ENCODE results near the gene DIP2B.

The DIP2B gene

DNA sequence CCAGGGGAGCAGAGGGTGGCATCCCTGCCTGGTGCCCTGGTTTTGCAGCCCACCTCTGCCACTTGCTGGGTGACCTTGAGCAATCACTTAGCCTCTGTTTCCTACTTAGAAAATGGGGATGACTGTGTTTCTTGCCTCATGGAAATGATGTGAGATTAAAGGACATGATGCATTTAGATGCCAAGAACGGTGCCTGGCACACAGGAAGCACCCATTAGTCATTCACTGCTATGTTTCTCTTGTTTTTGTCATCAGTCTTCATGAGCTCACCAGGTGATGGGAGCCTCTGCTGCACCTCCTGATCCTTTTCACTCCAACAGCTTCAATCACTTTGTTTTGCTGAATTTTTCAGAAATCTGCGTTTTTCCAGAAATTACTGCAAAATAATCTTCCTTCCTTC is 235.5 kb downstream of the DIP2B start:
- peaks cover 19% of the 10 kb centered on the region for H3K36me3 ChIP-seq (ENCODE audit: insufficient read depth, low read length)
- no peaks in the 10 kb centered on the region for H3K4me1 ChIP-seq (ENCODE audit: insufficient read depth, low read length)
- H3K9ac ChIP-seq (ENCODE audit: low read depth, low read length): no peak overlapping the region
- no peaks in the 10 kb centered on the region for H3K9me3 ChIP-seq (ENCODE audit: control insufficient read depth, insufficient read depth, low read length)

DNA sequence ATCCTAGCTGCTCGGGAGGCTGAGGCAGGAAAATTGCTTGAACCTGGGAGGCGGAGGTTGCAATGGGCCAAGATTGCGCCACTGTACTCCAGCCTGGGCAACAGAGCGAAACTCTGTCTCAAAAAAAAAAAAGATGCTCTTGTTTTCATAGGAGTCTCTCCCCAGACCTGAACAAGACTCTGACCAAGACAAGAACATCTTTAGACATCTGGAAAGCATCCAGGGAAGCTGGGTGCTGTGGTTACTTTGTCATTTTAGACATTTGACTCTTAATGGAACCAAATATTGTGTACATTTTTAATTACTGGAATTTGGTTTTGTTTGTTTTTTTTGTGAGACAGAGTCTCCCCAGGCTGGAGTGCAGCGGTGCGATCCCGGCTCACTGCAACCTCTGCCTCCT is 238.0 kb downstream of the DIP2B start:
- H3K36me3 ChIP-seq (ENCODE audit: insufficient read depth, low read length): peaks cover 16% of the 10 kb centered on the region
- H3K9ac ChIP-seq (ENCODE audit: low read depth, low read length): no peak overlapping the region
- H3K4me1 ChIP-seq (ENCODE audit: insufficient read depth, low read length): peaks cover 6% of the 10 kb centered on the region; the same call in 1 of the 2 replicates
- no peaks in the 10 kb centered on the region for H3K9me3 ChIP-seq (ENCODE audit: control insufficient read depth, insufficient read depth, low read length)

- Histone ChIP-seq H3K4me1 (ENCODE audit: insufficient read depth, low read length) (peaks cover 11% of the 10 kb centered on the region; the same call in 1 of the 2 replicates), H3K36me3 (ENCODE audit: insufficient read depth, low read length) (peaks cover 3% of the 10 kb centered on the region)
Observed at GRCh38 chr12:50745861-50746260, 241.1 kb downstream of the DIP2B start.

DNA sequence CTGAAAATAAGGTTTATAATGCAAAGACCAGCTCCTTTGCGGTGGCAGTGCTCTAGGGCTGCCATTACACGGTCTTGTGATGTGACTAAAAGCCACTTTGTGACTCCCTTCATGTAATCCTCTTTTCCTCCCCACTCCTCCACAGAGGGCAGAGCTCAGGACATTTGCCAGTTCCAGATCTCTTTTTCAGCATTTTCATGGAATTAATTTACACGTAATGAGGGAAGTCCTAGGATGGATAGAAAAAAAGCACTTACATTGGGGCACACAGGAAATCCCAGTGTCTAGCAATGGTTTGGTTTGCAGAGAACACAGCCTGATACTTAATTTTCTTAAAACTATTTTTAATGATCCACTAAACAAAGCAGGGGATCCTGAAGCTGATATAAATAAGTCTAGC is 241.6 kb downstream of the DIP2B start:
- peaks cover 3% of the 10 kb centered on the region for H3K36me3 ChIP-seq (ENCODE audit: insufficient read depth, low read length)
- peaks cover 11% of the 10 kb centered on the region; the same call in 1 of the 2 replicates for H3K4me1 ChIP-seq (ENCODE audit: insufficient read depth, low read length)
- no peaks in the 10 kb centered on the region for H3K9me3 ChIP-seq (ENCODE audit: control insufficient read depth, insufficient read depth, low read length)
- H3K9ac ChIP-seq (ENCODE audit: low read depth, low read length): no peak overlapping the region

More at GRCh38 chr12:50745861-50746260, 241.1 kb downstream of the DIP2B start:
- Histone ChIP-seq H3K9ac (ENCODE audit: low read depth, low read length) (no peak overlapping the region), H3K9me3 (ENCODE audit: control insufficient read depth, insufficient read depth, low read length) (no peaks in the 10 kb centered on the region)

DNA sequence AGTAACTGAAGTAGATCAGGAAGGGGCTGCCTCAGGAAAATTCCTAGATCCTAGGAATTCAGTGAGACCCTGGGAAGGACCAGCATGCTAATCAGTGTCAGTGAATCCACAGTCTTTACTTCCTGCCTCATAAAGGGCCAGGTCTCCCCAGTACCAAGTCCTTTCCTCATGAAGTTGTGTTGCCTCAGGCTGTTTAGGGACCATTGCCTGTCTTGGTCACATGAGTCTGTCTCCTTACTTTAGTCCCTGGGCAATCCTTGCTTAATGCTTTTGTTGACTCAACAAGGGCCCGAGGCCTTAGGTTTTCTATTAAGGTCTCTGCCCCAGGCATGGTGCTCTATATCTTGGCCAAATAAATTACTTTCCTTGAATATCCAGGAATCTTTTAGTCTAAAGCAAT is 243.0 kb downstream of the DIP2B start:
- peaks cover 3% of the 10 kb centered on the region for H3K36me3 ChIP-seq (ENCODE audit: insufficient read depth, low read length)
- H3K9ac ChIP-seq (ENCODE audit: low read depth, low read length): no peak overlapping the region
- H3K9me3 ChIP-seq (ENCODE audit: control insufficient read depth, insufficient read depth, low read length): no peaks in the 10 kb centered on the region
- H3K4me1 ChIP-seq (ENCODE audit: insufficient read depth, low read length): peaks cover 11% of the 10 kb centered on the region; the same call in 1 of the 2 replicates

DNA sequence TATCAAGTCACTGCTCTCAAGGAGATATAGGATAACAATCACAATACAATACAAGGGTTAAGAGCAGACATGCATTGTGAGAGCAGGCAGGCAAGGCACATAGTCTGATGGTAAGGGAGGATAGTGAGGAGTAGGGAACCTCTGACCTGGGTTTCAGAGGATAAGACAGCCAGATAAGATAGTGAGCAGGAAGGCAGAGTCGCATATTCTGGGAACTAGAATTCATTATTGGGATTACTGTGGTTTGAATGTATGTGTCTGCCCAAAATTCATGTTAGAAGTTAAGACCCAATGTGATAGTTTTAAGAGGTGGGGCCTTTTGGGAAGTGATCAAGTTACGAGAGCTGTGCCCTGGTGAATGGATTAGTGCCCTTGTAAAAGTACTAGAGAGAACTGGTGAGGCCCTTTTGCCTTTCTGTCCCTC is 244.7 kb downstream of the DIP2B start:
- H3K36me3 ChIP-seq (ENCODE audit: insufficient read depth, low read length): peaks cover 3% of the 10 kb centered on the region

GRCh38 chr12:50750366-50750765 is 245.6 kb downstream of the DIP2B start:
- Histone ChIP-seq H3K9me3 (ENCODE audit: control insufficient read depth, insufficient read depth, low read length) (no peaks in the 10 kb centered on the region), H3K9ac (ENCODE audit: low read depth, low read length) (no peak overlapping the region), H3K36me3 (ENCODE audit: insufficient read depth, low read length) (peaks cover 3% of the 10 kb centered on the region; the same call in 1 of the 2 replicates), H3K4me1 (ENCODE audit: insufficient read depth, low read length) (peaks cover 11% of the 10 kb centered on the region; the same call in 1 of the 2 replicates)

More for the DNA sequence above, 244.7 kb downstream of the DIP2B start:
- Histone ChIP-seq H3K9me3 (ENCODE audit: control insufficient read depth, insufficient read depth, low read length) (no peaks in the 10 kb centered on the region), H3K4me1 (ENCODE audit: insufficient read depth, low read length) (peaks cover 11% of the 10 kb centered on the region; the same call in 1 of the 2 replicates), H3K9ac (ENCODE audit: low read depth, low read length) (no peak overlapping the region)

DNA sequence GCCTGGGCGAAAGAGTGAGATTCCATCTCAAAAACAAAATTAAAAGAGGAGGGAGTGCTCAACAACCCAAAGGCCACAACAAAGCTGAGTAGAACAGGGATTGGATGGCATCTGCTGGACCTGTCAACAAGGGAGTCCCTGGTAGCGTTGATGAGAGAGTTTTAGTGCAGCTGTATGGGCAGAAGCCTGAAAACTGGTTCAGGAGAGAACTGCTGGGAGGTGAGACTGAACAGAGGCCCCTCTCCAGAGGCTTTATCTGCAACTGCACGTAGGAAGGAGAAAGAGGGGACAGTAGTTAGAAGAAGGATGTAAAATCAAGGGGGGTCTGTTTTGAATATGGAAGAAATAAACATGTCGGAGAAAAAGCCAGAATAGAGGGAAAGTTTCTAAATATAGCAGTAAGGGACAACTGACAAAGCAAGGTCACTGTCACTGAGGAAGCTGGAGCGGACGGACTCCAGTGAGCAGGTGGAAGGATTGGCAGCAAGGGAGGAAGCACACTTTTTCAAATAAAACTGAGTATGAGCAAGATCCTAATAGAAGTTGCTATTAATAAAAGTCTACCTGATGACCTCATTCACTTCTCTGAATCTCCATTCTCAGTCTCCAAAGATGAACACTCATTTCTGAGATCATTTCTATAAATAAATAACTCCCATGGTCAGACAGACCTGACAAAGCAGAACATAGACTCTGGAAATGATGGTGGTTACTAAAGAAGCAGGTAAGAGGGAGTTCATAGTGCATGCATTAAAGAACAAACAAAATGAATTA is 247.3 kb downstream of the DIP2B start:
- peaks cover 11% of the 10 kb centered on the region; the same call in 1 of the 2 replicates for H3K4me1 ChIP-seq (ENCODE audit: insufficient read depth, low read length)
- H3K9me3 ChIP-seq (ENCODE audit: control insufficient read depth, insufficient read depth, low read length): no peaks in the 10 kb centered on the region; the same call in 1 of the 2 replicates
- no peaks in the 10 kb centered on the region for H3K36me3 ChIP-seq (ENCODE audit: insufficient read depth, low read length)
- no peak overlapping the region for H3K9ac ChIP-seq (ENCODE audit: low read depth, low read length)

GRCh38 chr12:50753232-50753769 is 248.5 kb downstream of the DIP2B start:
- Histone ChIP-seq H3K36me3 (ENCODE audit: insufficient read depth, low read length) (no peaks in the 10 kb centered on the region), H3K4me1 (ENCODE audit: insufficient read depth, low read length) (no peaks in the 10 kb centered on the region), H3K9ac (ENCODE audit: low read depth, low read length) (no peak overlapping the region), H3K9me3 (ENCODE audit: control insufficient read depth, insufficient read depth, low read length) (no peaks in the 10 kb centered on the region; the same call in 1 of the 2 replicates)

DNA sequence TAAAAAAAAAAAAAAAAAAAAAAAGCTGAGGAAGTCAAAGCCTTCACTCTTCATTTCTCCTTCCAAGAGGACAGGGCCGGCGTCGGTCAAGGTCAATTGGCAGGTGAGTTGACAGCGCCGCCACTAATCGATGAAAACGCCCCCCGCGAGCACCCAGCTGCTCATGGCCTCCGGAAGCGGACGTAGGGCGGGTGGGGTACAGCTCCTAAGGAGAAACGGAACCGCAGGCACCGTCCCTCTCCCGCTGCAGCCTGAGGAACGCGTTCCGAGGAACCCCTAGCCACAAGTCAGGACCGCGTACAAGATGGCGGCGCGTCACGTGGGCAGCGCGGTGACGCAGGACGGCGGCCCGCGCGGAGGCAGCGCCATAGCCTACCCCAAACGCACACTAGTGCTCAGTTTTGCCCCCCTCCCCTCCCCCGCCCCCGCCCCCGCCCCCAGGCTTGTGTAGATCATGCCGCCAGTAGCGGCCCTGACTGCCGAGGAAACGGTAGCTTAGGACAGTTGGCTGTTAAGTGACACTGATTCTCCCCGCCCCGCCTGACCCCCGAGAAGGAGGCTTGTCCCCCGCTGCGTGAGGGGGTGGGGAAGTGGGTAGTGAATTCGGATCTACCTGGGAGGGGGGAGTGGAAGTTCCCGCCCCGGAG is 259.0 kb downstream of the DIP2B start, which contains the start of gene ATF1:
Gene ATF1, plus strand, starts transcription at position 463 of the 647 bp plus-strand sequence. CDS start 16,045 bp downstream, outside the sequence.
- H3K9ac ChIP-seq (ENCODE audit: low read depth, low read length): peak within 1 kb of the TSS; percentile 97
- H3K36me3 ChIP-seq (ENCODE audit: insufficient read depth, low read length): no peaks in the 10 kb centered on the region
- peaks cover 6% of the 10 kb centered on the region; the same call in 1 of the 2 replicates for H3K4me1 ChIP-seq (ENCODE audit: insufficient read depth, low read length)
- H3K9me3 ChIP-seq (ENCODE audit: control insufficient read depth, insufficient read depth, low read length): no peaks in the 10 kb centered on the region

DNA sequence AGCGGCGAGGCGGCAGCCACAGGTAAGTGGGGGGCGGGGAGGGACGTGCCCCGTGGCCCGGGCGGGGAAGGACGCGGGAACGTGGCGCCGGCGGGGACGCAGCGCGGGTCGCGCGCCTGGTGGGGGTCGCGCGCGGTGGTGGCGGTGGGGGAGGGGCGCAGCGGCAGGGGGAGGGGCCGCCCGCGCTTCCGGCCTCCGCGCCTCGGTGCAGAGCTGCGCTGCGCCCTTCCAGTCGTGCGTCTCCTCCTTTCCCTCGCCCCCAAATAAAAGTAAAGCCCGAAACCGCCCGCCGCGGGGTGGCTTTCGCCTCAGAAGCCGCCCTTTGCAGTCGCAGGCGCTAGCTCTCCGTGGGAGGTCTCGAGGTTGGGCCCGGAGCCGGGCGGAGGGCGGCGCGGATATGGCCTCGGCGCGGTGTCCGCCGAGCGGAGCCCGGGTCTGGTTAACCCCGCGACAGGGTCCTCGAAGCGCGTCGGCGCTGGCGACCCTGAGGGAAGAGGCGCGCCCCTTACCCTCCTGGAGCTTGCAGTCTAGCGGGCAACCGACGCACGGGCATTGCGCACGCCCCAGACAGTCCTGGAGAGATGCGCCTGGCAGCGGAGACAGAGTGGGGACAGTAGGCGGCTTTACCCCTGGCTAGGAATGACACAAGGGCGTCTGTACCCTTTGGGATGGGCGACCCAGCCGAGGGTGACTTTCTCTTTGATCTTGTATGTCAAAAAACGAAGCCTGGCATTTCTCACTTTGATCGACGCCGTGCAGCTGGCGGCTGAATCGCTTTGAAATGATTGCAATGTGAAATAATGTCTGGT is 259.7 kb downstream of the DIP2B start:
- peak overlapping the region; percentile 92 for H3K9ac ChIP-seq (ENCODE audit: low read depth, low read length)
- H3K9me3 ChIP-seq (ENCODE audit: control insufficient read depth, insufficient read depth, low read length): no peaks in the 10 kb centered on the region; the same call in 1 of the 2 replicates
- no peaks in the 10 kb centered on the region for H3K36me3 ChIP-seq (ENCODE audit: insufficient read depth, low read length)

GRCh38 chr12:50765095-50765911 is 260.5 kb downstream of the DIP2B start:
- H3K4me1 ChIP-seq (ENCODE audit: insufficient read depth, low read length): peaks cover 6% of the 10 kb centered on the region; the same call in 1 of the 2 replicates
- peak overlapping the region; percentile 92; the same call in 1 of the 2 replicates for H3K9ac ChIP-seq (ENCODE audit: low read depth, low read length)
- H3K9me3 ChIP-seq (ENCODE audit: control insufficient read depth, insufficient read depth, low read length): no peaks in the 10 kb centered on the region; the same call in 1 of the 2 replicates
- H3K36me3 ChIP-seq (ENCODE audit: insufficient read depth, low read length): no peaks in the 10 kb centered on the region

More for the DNA sequence above, 259.7 kb downstream of the DIP2B start:
- peaks cover 6% of the 10 kb centered on the region; the same call in 1 of the 2 replicates for H3K4me1 ChIP-seq (ENCODE audit: insufficient read depth, low read length)

- Histone ChIP-seq H3K9me3 (ENCODE audit: control insufficient read depth, insufficient read depth, low read length) (no peaks in the 10 kb centered on the region; the same call in 1 of the 2 replicates), H3K36me3 (ENCODE audit: insufficient read depth, low read length) (no peaks in the 10 kb centered on the region), H3K4me1 (ENCODE audit: insufficient read depth, low read length) (peaks cover 6% of the 10 kb centered on the region; the same call in 1 of the 2 replicates), H3K9ac (ENCODE audit: low read depth, low read length) (no peak overlapping the region)
Observed at GRCh38 chr12:50768391-50768790, 263.6 kb downstream of the DIP2B start.

Measured in ES-I3 (cell line).